OCI-LY1 (cell line): ENCODE results near the gene FAT1.

Experiments used
- H2AFZ ChIP-seq: fragments of 200-600 bp; sonication (generic), shearing (Covaris generic); 2 replicates; pipeline ENCODE4 v1.6.0; 2014; ENCODE audit warnings: antibody characterized with exemption, mild to moderate bottlenecking, low read length
- H3F3A ChIP-seq: fragments of 200-600 bp; sonication (generic), shearing (Covaris generic); 2 replicates; pipeline ENCODE4 v1.6.0; 2014; ENCODE audit warnings: mild to moderate bottlenecking, antibody characterized with exemption, low read length, moderate library complexity; ENCODE audit not compliant: insufficient read depth
- H3K27ac ChIP-seq: fragments of 200-600 bp; sonication (generic); 2 replicates; pipeline ENCODE4 v1.5.1; 2014; ENCODE audit warnings: low read length, mixed run types, mild to moderate bottlenecking, low read depth; ENCODE audit not compliant: poor library complexity, severe bottlenecking
- H3K27me3 ChIP-seq: fragments of 200-600 bp; sonication (generic); 2 replicates; pipeline ENCODE4 v1.6.0; 2014; ENCODE audit warnings: antibody characterized with exemption, mild to moderate bottlenecking, low read length, moderate library complexity; ENCODE audit not compliant: insufficient read depth
- H3K36me3 ChIP-seq: fragments of 200-600 bp; sonication (generic); 2 replicates; pipeline ENCODE4 v1.6.1; 2014; ENCODE audit warnings: mild to moderate bottlenecking, antibody characterized with exemption, low read length, moderate library complexity, mixed read lengths; ENCODE audit not compliant: insufficient read depth
- H3K4me1 ChIP-seq: fragments of 200-600 bp; sonication (generic); 2 replicates; pipeline ENCODE4 v1.5.1; 2014; ENCODE audit warnings: mild to moderate bottlenecking, low read length, moderate library complexity; ENCODE audit not compliant: insufficient read depth, severe bottlenecking
- H3K4me2 ChIP-seq: fragments of 200-600 bp; sonication (generic), shearing (Covaris generic); 2 replicates; pipeline ENCODE4 v1.6.1; 2014; ENCODE audit warnings: low read length
- H3K4me3 ChIP-seq: fragments of 200-600 bp; sonication (generic); 2 replicates; pipeline ENCODE4 v1.5.1; 2014; ENCODE audit warnings: low read length, low read depth, mild to moderate bottlenecking, mixed read lengths; ENCODE audit not compliant: poor library complexity, severe bottlenecking
- H3K79me2 ChIP-seq: fragments of 200-600 bp; shearing (Covaris generic); 2 replicates; pipeline ENCODE4 v1.6.1; 2016; ENCODE audit warnings: mixed run types, low read length, mixed read lengths; ENCODE audit not compliant: insufficient read depth
- H3K9ac ChIP-seq: fragments of 200-600 bp; sonication (generic), shearing (Covaris generic); 2 replicates; pipeline ENCODE4 v1.6.1; 2014; ENCODE audit warnings: mild to moderate bottlenecking, low read length, mixed read lengths
- H3K9me2 ChIP-seq: fragments of 200-600 bp; sonication (generic), shearing (Covaris generic); 2 replicates; pipeline ENCODE4 v1.6.1; 2014; ENCODE audit warnings: low read depth, mild to moderate bottlenecking, low read length, mixed read lengths
- H3K9me3 ChIP-seq: fragments of 200-600 bp; shearing (Covaris generic); 2 replicates; pipeline ENCODE4 v1.6.1; 2014; ENCODE audit warnings: low read length, mixed read lengths
- H4K20me1 ChIP-seq: fragments of 200-600 bp; sonication (generic), shearing (Covaris generic); 2 replicates; pipeline ENCODE4 v1.6.0; 2016; ENCODE audit warnings: mild to moderate bottlenecking, low read length; ENCODE audit not compliant: insufficient read depth
- EZH2 ChIP-seq: fragments of 200-600 bp; sonication (generic), shearing (Covaris generic); IDR thresholded peaks from 2 replicates; pipeline ENCODE4 v1.8.0; 2017; ENCODE audit warnings: borderline replicate concordance, mixed run types, mild to moderate bottlenecking, antibody characterized with exemption, low read length, moderate library complexity, mixed read lengths
- TF ChIP-seq, protein P1 (sequence below): fragments of 200-600 bp; sonication (generic), shearing (Covaris generic); IDR thresholded peaks from 2 replicates; pipeline ENCODE4 v1.5.1; 2017; ENCODE audit warnings: mild to moderate bottlenecking, antibody characterized with exemption, low read length, moderate library complexity, mixed read lengths

Gene FAT1

DNA sequence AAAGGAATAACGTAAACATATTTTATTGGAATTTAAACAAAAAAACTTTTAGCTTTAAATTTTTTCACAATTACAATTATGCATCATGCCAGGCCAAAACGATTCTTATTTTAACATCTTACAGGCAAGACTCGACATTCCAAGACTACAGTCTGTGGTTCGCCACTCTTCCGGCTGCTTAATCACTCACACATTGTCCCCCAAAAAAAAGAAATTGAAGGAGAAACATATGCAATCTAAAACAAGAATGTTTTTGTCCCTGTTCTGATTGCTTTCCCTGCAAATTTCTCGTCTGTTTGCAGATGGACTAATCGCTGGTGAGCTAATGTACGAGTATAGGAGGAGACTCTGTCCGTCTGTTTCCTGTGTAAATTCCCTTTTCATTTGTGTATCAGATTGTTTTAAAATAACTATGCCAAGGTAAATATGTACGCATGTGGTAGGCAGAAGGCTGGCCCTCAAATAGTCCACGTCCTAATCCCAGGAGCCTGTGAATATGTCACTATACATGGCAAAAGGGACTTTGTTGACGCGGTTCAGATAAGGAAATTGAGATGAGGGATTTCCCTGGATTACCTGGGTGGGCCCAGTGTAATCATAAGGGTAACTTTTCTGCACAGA, 130.6 kb downstream of the FAT1 start:
- Histone ChIP-seq H3K9me2 (no peaks in the 10 kb centered on the region), H3K36me3 (no peaks in the 10 kb centered on the region), H3K4me3 (no peak overlapping the region), H3K79me2 (no peaks in the 10 kb centered on the region), H3F3A (no peaks in the 10 kb centered on the region), H2AFZ (peak overlapping the region; percentile 45; the same call in 1 of the 2 replicates), H3K27ac (peak overlapping the region; percentile 78), H3K4me2 (no peak overlapping the region), H4K20me1 (no peaks in the 10 kb centered on the region), H3K9me3 (peaks cover 11% of the 10 kb centered on the region), H3K27me3 (no peaks in the 10 kb centered on the region), H3K9ac (no peak overlapping the region), H3K4me1 (peaks cover 34% of the 10 kb centered on the region)
- no peak for TF ChIP-seq EZH2
- TF ChIP-seq, protein P1, sequence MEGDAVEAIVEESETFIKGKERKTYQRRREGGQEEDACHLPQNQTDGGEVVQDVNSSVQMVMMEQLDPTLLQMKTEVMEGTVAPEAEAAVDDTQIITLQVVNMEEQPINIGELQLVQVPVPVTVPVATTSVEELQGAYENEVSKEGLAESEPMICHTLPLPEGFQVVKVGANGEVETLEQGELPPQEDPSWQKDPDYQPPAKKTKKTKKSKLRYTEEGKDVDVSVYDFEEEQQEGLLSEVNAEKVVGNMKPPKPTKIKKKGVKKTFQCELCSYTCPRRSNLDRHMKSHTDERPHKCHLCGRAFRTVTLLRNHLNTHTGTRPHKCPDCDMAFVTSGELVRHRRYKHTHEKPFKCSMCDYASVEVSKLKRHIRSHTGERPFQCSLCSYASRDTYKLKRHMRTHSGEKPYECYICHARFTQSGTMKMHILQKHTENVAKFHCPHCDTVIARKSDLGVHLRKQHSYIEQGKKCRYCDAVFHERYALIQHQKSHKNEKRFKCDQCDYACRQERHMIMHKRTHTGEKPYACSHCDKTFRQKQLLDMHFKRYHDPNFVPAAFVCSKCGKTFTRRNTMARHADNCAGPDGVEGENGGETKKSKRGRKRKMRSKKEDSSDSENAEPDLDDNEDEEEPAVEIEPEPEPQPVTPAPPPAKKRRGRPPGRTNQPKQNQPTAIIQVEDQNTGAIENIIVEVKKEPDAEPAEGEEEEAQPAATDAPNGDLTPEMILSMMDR: no peak

DNA sequence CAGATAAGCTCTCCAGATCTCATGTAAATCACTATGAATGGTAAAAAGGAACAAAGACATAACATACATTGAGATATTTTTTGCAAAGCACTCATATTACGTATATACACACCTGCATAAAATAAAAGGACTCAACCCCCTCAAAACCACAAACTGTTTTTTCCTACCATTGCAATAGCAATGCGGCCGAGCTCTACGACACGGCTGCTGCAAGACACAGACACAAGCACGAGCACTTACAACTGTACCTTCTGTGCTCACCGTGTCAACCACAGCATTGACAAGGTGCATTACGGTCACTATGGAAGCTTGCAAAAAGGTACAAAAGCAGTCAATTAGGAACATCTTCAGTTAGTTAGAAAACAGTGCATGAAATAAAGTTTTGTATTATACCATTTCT, 131.2 kb downstream of the FAT1 start:
- peaks cover 11% of the 10 kb centered on the region for H3K9me3 ChIP-seq
- no peak overlapping the region for H2AFZ ChIP-seq
- no peaks in the 10 kb centered on the region for H3F3A ChIP-seq
- H3K9ac ChIP-seq: no peak overlapping the region
- peaks cover 39% of the 10 kb centered on the region for H3K4me1 ChIP-seq
- TF ChIP-seq, protein P1: no peak
- no peak for TF ChIP-seq EZH2
- H4K20me1 ChIP-seq: no peaks in the 10 kb centered on the region
- H3K27ac ChIP-seq: peak overlapping the region; percentile 78
- no peak overlapping the region for H3K4me3 ChIP-seq
- H3K9me2 ChIP-seq: no peaks in the 10 kb centered on the region
- H3K27me3 ChIP-seq: no peaks in the 10 kb centered on the region
- H3K36me3 ChIP-seq: no peaks in the 10 kb centered on the region
- no peaks in the 10 kb centered on the region for H3K79me2 ChIP-seq
- H3K4me2 ChIP-seq: peak overlapping the region; percentile 27; the same call in 1 of the 2 replicates

DNA sequence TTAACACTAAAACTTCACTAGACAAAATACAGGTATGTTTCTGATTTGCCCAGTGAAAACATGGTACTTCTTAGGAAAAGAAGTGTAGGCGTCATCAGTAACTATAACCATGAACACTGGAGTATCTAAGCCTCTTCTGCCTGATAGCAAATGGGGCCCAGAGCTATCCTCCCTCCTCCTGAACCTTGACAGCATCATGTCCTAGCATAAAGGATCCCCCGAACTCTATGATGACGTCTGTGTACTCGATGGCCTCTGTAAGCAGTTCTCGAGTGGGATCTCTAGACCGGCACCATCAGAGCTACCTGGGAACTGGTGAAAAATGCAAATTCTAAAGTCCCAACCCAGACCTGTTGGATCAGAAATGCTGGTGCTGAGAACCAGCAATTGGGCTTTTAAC, 132.0 kb downstream of the FAT1 start:
- no peaks in the 10 kb centered on the region for H4K20me1 ChIP-seq
- H3K4me1 ChIP-seq: peaks cover 41% of the 10 kb centered on the region
- no peaks in the 10 kb centered on the region for H3K36me3 ChIP-seq
- H3K27me3 ChIP-seq: no peaks in the 10 kb centered on the region
- H3K4me2 ChIP-seq: peak overlapping the region; percentile 31
- peaks cover 7% of the 10 kb centered on the region for H3K9me3 ChIP-seq
- no peaks in the 10 kb centered on the region for H3F3A ChIP-seq
- H3K79me2 ChIP-seq: no peaks in the 10 kb centered on the region
- no peak overlapping the region for H3K9ac ChIP-seq
- peak overlapping the region; percentile 68; the same call in 1 of the 2 replicates for H2AFZ ChIP-seq
- H3K27ac ChIP-seq: peak overlapping the region; percentile 78
- H3K9me2 ChIP-seq: no peaks in the 10 kb centered on the region
- no peak overlapping the region for H3K4me3 ChIP-seq
- TF ChIP-seq, protein P1: no peak
- no peak for TF ChIP-seq EZH2
